H1 (cell line): ENCODE measurements around the gene TOGARAM1. TPM values are rescaled to one million over a fixed set of nuclear protein-coding genes. Genes with fewer than 3 reads are reported as not detected.

ENCODE experiments used
- CTCF ChIA-PET: fragments of 300-600 bp; sonication (Branson Sonifier 250); formaldehyde crosslinking; loops from one replicate; lab custom pipeline; 2021; ENCODE audit not compliant: partially characterized antibody; lab: Charles Lee
- POLR2A ChIA-PET: fragments of 300-600 bp; sonication (Branson Sonifier 250); formaldehyde crosslinking; loops from one replicate; lab custom pipeline; 2021; ENCODE audit warnings: inconsistent platforms; ENCODE audit not compliant: partially characterized antibody; lab: Charles Lee
- DNase-seq, 2 experiments: peaks; one replicate each; pipeline versions ENCODE4 v3.0.0 to v3.0.0-alpha.2; 2010 to 2022; ENCODE audit warnings: low spot score in 2 of 2, low read depth in 1 of 2, mixed read lengths in 1 of 2
- FAIRE-seq: peaks from 2 replicates; lab custom pipeline; 2011; peaks lifted over from hg19 to GRCh38; lab: Jason Lieb, UNC
- H2AFZ ChIP-seq: 2 replicates; pipeline ENCODE4 v1.8.1; 2012; ENCODE audit warnings: low read length, inconsistent platforms
- H2AK5ac ChIP-seq: 2 replicates; pipeline ENCODE4 v1.6.1; 2013; ENCODE audit warnings: low read depth, low read length
- H2BK120ac ChIP-seq: replicated peaks from 2 replicates; pipeline ENCODE3; 2013; ENCODE audit warnings: low read depth, low read length, inconsistent platforms
- H2BK12ac ChIP-seq: 2 replicates; pipeline ENCODE4 v1.6.1; 2013; ENCODE audit warnings: low read depth, low read length
- H2BK15ac ChIP-seq: 2 replicates; pipeline ENCODE4 v1.6.1; 2013; ENCODE audit warnings: low read length
- H2BK20ac ChIP-seq: 2 replicates; pipeline ENCODE4 v1.6.1; 2013; ENCODE audit warnings: low read length
- H2BK5ac ChIP-seq: 2 replicates; pipeline ENCODE4 v1.6.1; 2013; ENCODE audit warnings: low read depth, low read length
- H3K14ac ChIP-seq: 2 replicates; pipeline ENCODE4 v1.6.1; 2013; ENCODE audit warnings: inconsistent platforms; ENCODE audit not compliant: insufficient read length
- H3K18ac ChIP-seq: 2 replicates; pipeline ENCODE4 v1.6.1; 2013; ENCODE audit warnings: low read length; ENCODE audit errors: extremely low read depth
- H3K23ac ChIP-seq: 2 replicates; pipeline ENCODE4 v1.6.1; 2013; ENCODE audit warnings: inconsistent platforms; ENCODE audit not compliant: insufficient read length
- H3K23me2 ChIP-seq: 2 replicates; pipeline ENCODE4 v1.6.1; 2013; ENCODE audit warnings: low read depth, low read length
- H3K27ac ChIP-seq: 2 replicates; pipeline ENCODE4 v1.6.1; 2011; ENCODE audit warnings: low read depth, low read length, inconsistent platforms
- H3K27me3 ChIP-seq, 4 experiments: replicated peaks in 1 of 4; 1 replicate in 1 of 4; 2 replicates in 3 of 4; pipeline versions ENCODE4 v1.6.1 to v1.8.1; 2011 to 2013; ENCODE audit warnings: low read length in 3 of 4, mild to moderate bottlenecking in 3 of 4, inconsistent platforms in 2 of 4, mixed read lengths in 2 of 4, moderate library complexity in 1 of 4; ENCODE audit not compliant: control insufficient read depth in 3 of 4, insufficient read depth in 3 of 4; ENCODE audit errors: extremely low read depth in 1 of 4
- H3K36me3 ChIP-seq, 4 experiments: 2 replicates each; pipeline versions ENCODE4 v1.6.1 to v1.8.1; 2011 to 2013; ENCODE audit warnings: mild to moderate bottlenecking in 4 of 4, low read length in 3 of 4, moderate library complexity in 2 of 4, control low read depth in 1 of 4, inconsistent platforms in 1 of 4; ENCODE audit not compliant: insufficient read depth in 4 of 4, control insufficient read depth in 2 of 4
- H3K4ac ChIP-seq: replicated peaks from 2 replicates; pipeline ENCODE3; 2013; ENCODE audit warnings: low read length, low read depth, mixed read lengths, inconsistent platforms; ENCODE audit not compliant: insufficient read length
- H3K4me1 ChIP-seq, 4 experiments: replicated peaks in 1 of 4; 1 replicate in 1 of 4; 2 replicates in 3 of 4; pipeline versions ENCODE4 v1.6.1 to v1.8.1; 2011 to 2013; ENCODE audit warnings: low read length in 3 of 4, inconsistent platforms in 2 of 4, mixed read lengths in 1 of 4; ENCODE audit not compliant: insufficient read depth in 4 of 4, control insufficient read depth in 3 of 4
- H3K4me2 ChIP-seq, 2 experiments: 2 replicates each; pipeline versions ENCODE4 v1.6.1 to v1.8.1; 2011 to 2013; ENCODE audit warnings: low read depth in 2 of 2, low read length in 2 of 2, control low read depth in 1 of 2, inconsistent platforms in 1 of 2, mild to moderate bottlenecking in 1 of 2; ENCODE audit not compliant: insufficient read depth in 1 of 2
- H3K4me3 ChIP-seq, 4 experiments: fragments of 200-600, 300-600 bp in 1 of 4; sonication (generic), shearing (Covaris generic), sonication (Bioruptor Twin) in 1 of 4; 2 replicates each; pipeline versions ENCODE4 v1.5.1 to v1.8.1; 2011 to 2016; ENCODE audit warnings: low read length in 4 of 4, low read depth in 3 of 4, control low read depth in 2 of 4, inconsistent platforms in 2 of 4, mild to moderate bottlenecking in 2 of 4, mixed read lengths in 1 of 4, moderate library complexity in 1 of 4; ENCODE audit not compliant: insufficient read depth in 2 of 4; ENCODE audit errors: extremely low read depth in 1 of 4
- H3K56ac ChIP-seq: replicated peaks from 2 replicates; pipeline ENCODE3; 2013; ENCODE audit warnings: low read depth, mild to moderate bottlenecking, mixed read lengths, low read length, inconsistent platforms; ENCODE audit not compliant: insufficient read length
- H3K79me1 ChIP-seq: 2 replicates; pipeline ENCODE4 v1.6.1; 2013; ENCODE audit warnings: low read depth, low read length, control low read depth
- H3K79me2 ChIP-seq, 2 experiments: 2 replicates each; pipeline versions ENCODE4 v1.6.1 to v1.8.1; 2012 to 2013; ENCODE audit warnings: low read length in 2 of 2, mild to moderate bottlenecking in 2 of 2, inconsistent platforms in 1 of 2; ENCODE audit not compliant: insufficient read depth in 2 of 2, control insufficient read depth in 1 of 2
- H3K9ac ChIP-seq, 4 experiments: replicated peaks in 1 of 4; 1 replicate in 1 of 4; 2 replicates in 3 of 4; pipeline versions ENCODE4 v1.6.1 to v1.8.1; 2011 to 2013; ENCODE audit warnings: low read depth in 3 of 4, low read length in 3 of 4, control low read depth in 2 of 4, mild to moderate bottlenecking in 2 of 4, moderate library complexity in 2 of 4, inconsistent platforms in 1 of 4; ENCODE audit errors: extremely low read depth in 1 of 4
- H3K9me3 ChIP-seq, 2 experiments: 2 replicates each; pipeline versions ENCODE4 v1.6.1 to v1.8.1; 2012 to 2013; ENCODE audit warnings: mild to moderate bottlenecking in 2 of 2, moderate library complexity in 2 of 2, control low read depth in 1 of 2, inconsistent platforms in 1 of 2, low read depth in 1 of 2, low read length in 1 of 2, mixed read lengths in 1 of 2; ENCODE audit not compliant: insufficient read depth in 2 of 2
- H4K20me1 ChIP-seq, 2 experiments: replicated peaks in 1 of 2; 2 replicates each; pipeline versions ENCODE3 to v1.8.1; 2011 to 2013; ENCODE audit warnings: inconsistent platforms in 2 of 2, low read length in 2 of 2, mild to moderate bottlenecking in 1 of 2; ENCODE audit not compliant: insufficient read depth in 2 of 2, control insufficient read depth in 1 of 2
- H4K5ac ChIP-seq: 2 replicates; pipeline ENCODE4 v1.6.1; 2013; ENCODE audit warnings: low read length, low read depth, mixed read lengths, inconsistent platforms; ENCODE audit not compliant: insufficient read length
- H4K8ac ChIP-seq: 2 replicates; pipeline ENCODE4 v1.8.0; 2013; ENCODE audit warnings: mild to moderate bottlenecking, moderate library complexity, low read length, inconsistent platforms; ENCODE audit not compliant: insufficient read depth; ENCODE audit errors: extremely low read depth
- H4K91ac ChIP-seq: replicated peaks from 2 replicates; pipeline ENCODE3; 2013; ENCODE audit warnings: low read length, mixed read lengths, inconsistent platforms; ENCODE audit not compliant: insufficient read length
- E2F6 ChIP-seq: IDR thresholded peaks from 2 replicates; pipeline ENCODE4 v1.6.1; 2012; ENCODE audit warnings: inconsistent platforms
- KDM4A ChIP-seq: IDR thresholded peaks from one replicate; pipeline ENCODE4 v1.7.1; 2012; ENCODE audit warnings: low read depth, mild to moderate bottlenecking, moderate library complexity, low read length, inconsistent platforms; ENCODE audit not compliant: severe bottlenecking
- RBBP5 ChIP-seq: IDR thresholded peaks from 2 replicates; pipeline ENCODE4 v1.7.1; 2012; ENCODE audit warnings: low read depth, mild to moderate bottlenecking, inconsistent platforms, low read length, moderate library complexity, borderline replicate concordance
- RXRA ChIP-seq: IDR thresholded peaks from 2 replicates; pipeline ENCODE4 v1.6.1; 2011; ENCODE audit warnings: low read depth, mild to moderate bottlenecking, low read length, moderate library complexity; ENCODE audit not compliant: insufficient read depth
- SRF ChIP-seq: IDR thresholded peaks from 2 replicates; pipeline ENCODE4 v1.6.1; 2011; ENCODE audit warnings: mild to moderate bottlenecking, low read depth, low read length, moderate library complexity
- WGBS, 2 experiments: shearing (Covaris generic) in 1 of 2; methylation state at CpG; one replicate each; pipeline versions ENCODE4 v1.1.6 to v1.1.7; 2013 to 2015; ENCODE audit warnings: low lambda C conversion rate in 2 of 2, mixed read lengths in 2 of 2, inconsistent platforms in 1 of 2, low coverage in 1 of 2, missing lambda C conversion rate in 1 of 2; ENCODE audit not compliant: insufficient replicate concordance in 2 of 2, insufficient coverage in 1 of 2, insufficient read length in 1 of 2; ENCODE audit errors: extremely low coverage in 1 of 2, missing lambda C conversion rate in 1 of 2; 5-methylcytosine and 5-hydroxymethylcytosine counted together
- polyA plus RNA-seq, 7 experiments: library from polyadenylated mRNA; depleted of rRNA in 3 of 7; stranded (reverse) in 5 of 7; unstranded in 2 of 7; fragments of >200 nt in 5 of 7; fragments of 200-250 nt in 2 of 7; gene quantifications; 1 replicate in 5 of 7; 2 replicates in 1 of 7; 4 replicates in 1 of 7; pipeline versions ENCODE4 v1.2.1 to v1.2.3, GENCODE V29; 2011 to 2013; ENCODE audit warnings: missing spikeins in 2 of 7, mixed read lengths in 2 of 7
- total RNA-seq: library from RNA; stranded (reverse); fragmentation: NEBNext Ultra II Directional; extraction: Animal tissue kit (Norgen Biotek cat#: 25700); gene quantifications from 2 replicates; pipeline ENCODE4 v1.2.1, GENCODE V29; 2021

TOGARAM1 gene
- total and polyA plus RNA-seq, 2 of the 8 experiments (the other 6 are each of a cell fraction or from before 2014, with no cell fraction given): 2.5 to 6.8 TPM

- Histone ChIP-seq H4K20me1 (peaks cover 0 to 7% of the 10 kb centered on the region in 2 experiments), H3K4me2 (peak overlapping the region; percentile 37 to 45; a peak in 3 of 4 replicates), H2BK20ac (no peak overlapping the region), H3K14ac (no peak overlapping the region), H3K4me3 (peak overlapping the region in 2 of 4 experiments; percentile 5 to 42; a peak in 3 of 8 replicates), H3K23ac (no peak overlapping the region), H3K18ac (no peak overlapping the region), H4K5ac (no peak overlapping the region), H2BK15ac (no peak overlapping the region), H3K79me2 (peaks cover 12 to 89% of the 10 kb centered on the region in 2 experiments), H3K4ac (no peak overlapping the region), H3K36me3 (no peaks in the 10 kb centered on the region), H4K91ac (no peak overlapping the region), H3K27me3 (no peaks in the 10 kb centered on the region), H3K4me1 (peaks cover 0 to 4% (median 2%) of the 10 kb centered on the region in 4 experiments; a peak in 2 of 7 replicates), H4K8ac (no peak overlapping the region), H2AK5ac (no peak overlapping the region), H3K79me1 (no peaks in the 10 kb centered on the region; the same call in 1 of the 2 replicates), H3K27ac (no peak overlapping the region), H3K9ac (no peak overlapping the region), H2BK12ac (no peak overlapping the region), H3K23me2 (peaks cover 13% of the 10 kb centered on the region), H2BK120ac (no peak overlapping the region), H2BK5ac (no peak overlapping the region), H3K9me3 (no peaks in the 10 kb centered on the region), H3K56ac (no peak overlapping the region), H2AFZ (no peak overlapping the region)
- whole genome bisulfite sequencing, 2 experiments: 89% methylated on average over 4 of the region's 4 CpGs; no CpG with 5 or more reads in 1 of the 2 experiments
- DNase-seq: no peak
- FAIRE-seq: no peak
- CTCF ChIA-PET: no interaction called here
- POLR2A ChIA-PET: no interaction called here
- TF ChIP-seq SRF (no peak), KDM4A (no peak), E2F6 (no peak), RXRA (no peak), RBBP5 (no peak)
These were observed 4.8 kb downstream of the TOGARAM1 start for GRCh38 chr14:44966601-44967336.
